ENCODE measurements around the gene NEK6.

The NEK6 gene

GRCh38 chr9:124375726-124376125 is 118.0 kb downstream of the NEK6 start:
- no peak for DNase-seq (ENCODE audit: extremely low read depth, low read depth)
- TF ChIP-seq CTCF (IDR thresholded peaks at IDR 0.05; ENCODE audit: low read depth, low read length): no peak

DNA sequence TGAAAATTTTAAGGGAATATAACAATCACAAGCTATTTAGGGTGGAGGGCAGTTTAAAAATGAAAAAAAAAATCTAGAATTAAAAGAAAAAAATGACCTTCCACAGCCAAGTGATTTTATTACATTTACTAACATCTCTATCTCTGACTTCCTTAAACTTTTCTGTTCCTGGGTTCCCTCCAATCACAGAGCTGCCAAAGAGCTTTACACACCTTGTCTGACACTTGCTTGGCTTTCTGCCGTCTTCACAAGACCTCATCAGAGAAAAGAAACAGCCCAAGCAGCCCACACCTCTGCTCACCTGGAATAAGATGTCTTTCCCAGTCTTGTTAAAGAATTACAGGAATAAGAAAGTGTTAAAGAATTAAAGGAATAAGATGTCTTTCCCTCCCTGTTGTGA is 118.6 kb downstream of the NEK6 start:
- DNase-seq (ENCODE audit: extremely low read depth, low read depth): no peak
- no peak for TF ChIP-seq CTCF (IDR thresholded peaks at IDR 0.05; ENCODE audit: low read depth, low read length)

DNA sequence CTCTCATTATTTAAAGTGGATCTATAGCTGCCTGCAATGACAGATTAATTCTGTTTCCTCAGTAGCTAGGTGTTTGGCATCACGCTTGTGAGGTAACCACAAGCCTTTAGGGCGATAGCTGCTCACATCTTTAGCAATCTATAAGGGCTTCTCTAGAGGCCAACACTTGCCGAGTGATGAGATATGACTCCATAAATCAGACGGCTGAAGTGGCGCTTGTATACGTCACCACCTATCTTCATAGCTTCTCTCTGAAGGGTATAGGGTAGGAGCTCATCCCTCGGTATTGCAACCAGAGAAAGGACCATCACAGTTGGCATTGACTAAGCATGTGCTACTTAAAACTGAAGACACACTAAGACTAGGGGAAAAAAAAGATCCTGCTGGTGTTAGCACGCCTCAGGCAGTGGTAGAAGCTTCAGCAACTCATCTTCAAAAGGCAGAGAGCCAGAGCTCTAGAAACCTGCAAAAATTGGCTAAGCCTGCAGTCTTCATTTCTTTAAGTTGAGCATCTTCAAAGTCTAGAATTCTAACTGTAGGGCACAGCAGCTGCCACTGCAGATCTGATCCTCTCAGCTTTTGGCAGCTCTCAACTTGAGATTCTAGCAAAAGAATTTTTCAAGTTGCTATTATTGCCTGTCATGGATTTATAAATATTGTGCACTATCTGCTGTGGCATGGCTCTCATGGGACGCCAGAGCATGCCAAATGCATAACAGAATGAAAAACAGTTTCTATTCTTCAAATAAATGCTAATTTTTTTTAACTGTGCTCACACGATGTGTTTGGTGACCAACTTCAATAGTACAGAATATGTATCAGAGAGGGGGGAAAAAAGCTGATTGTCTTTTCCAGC is 120.0 kb downstream of the NEK6 start:
- TF ChIP-seq CTCF (IDR thresholded peaks at IDR 0.05; ENCODE audit: low read depth, low read length): no peak
- no peak for DNase-seq (ENCODE audit: extremely low read depth, low read depth)

DNA sequence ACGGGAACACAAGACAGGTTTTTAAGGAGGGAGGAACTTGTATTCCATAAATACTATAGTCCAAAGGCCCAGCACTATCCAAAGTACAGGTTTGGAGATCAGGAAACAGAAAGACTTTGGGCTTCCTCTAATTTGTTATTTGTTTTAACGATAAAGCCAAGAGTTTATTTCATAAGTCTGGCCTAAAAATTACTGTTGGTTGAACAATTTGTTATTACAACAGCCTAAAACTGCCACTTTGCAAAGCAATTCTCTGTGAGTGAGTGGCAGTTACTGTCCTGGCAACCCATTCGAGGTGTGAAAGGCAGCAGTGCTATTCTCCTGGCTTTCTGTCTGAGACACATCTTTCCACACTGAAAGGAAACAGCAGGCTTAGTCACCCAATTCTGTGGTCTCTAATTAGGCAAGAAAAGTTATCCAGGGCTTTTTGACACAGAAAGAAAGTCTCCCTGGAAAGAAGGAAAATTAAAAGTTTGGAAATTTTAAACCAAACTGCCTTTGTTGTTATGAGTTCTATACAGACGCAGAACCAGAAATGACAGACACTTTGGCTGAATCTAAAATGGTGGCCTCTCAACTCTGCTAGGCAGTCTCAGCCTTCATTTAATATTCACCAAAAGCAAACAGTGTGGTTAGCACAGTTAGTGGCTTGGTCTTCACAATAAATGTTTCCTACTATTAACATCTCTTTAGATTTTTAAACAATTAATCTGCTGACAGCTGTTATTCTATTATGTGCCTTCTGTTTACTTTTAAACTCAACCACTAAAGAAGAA is 123.6 kb downstream of the NEK6 start:
- DNase-seq (ENCODE audit: extremely low read depth, low read depth): no peak
- no peak for TF ChIP-seq CTCF (IDR thresholded peaks at IDR 0.05; ENCODE audit: low read depth, low read length)

DNA sequence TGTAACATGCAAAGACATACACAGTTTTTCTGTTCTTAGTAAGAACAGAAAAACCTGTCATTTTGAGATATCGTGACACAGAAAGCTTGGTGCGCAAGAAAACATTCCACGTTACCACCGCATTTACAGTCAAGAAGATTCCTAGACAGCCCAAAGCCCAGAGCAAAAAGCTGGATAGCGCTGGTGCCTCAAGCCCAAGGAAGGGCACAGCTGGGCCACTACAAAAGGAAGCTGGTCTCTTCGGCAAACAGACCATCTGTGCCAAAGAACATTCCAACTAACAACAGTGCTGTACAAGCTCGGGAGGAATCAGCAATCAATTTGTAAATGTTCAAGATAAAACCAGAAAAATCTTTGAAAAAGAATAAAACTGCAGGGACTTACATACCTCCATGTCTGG is 126.5 kb downstream of the NEK6 start:
- no peak for DNase-seq (ENCODE audit: extremely low read depth, low read depth)
- TF ChIP-seq CTCF (IDR thresholded peaks at IDR 0.05; ENCODE audit: low read depth, low read length): no peak

GRCh38 chr9:124384846-124385245 is 127.1 kb downstream of the NEK6 start:
- no peak for TF ChIP-seq CTCF (IDR thresholded peaks at IDR 0.05; ENCODE audit: low read depth, low read length)
- no peak for DNase-seq (ENCODE audit: extremely low read depth, low read depth)

GRCh38 chr9:124385623-124386022 is 127.9 kb downstream of the NEK6 start:
- no peak for TF ChIP-seq CTCF (IDR thresholded peaks at IDR 0.05; ENCODE audit: low read depth, low read length)
- DNase-seq (ENCODE audit: extremely low read depth, low read depth): no peak
